Measurements from ENCODE around the gene PPTC7. TPM values are rescaled to one million over a fixed set of nuclear protein-coding genes. Genes with fewer than 3 reads are reported as not detected.

The PPTC7 gene
- total and polyA plus RNA-seq, 2 of the 13 experiments (the other 11 are each of a cell fraction or from before 2014, with no cell fraction given), result 4.8 to 12.3 TPM

DNA sequence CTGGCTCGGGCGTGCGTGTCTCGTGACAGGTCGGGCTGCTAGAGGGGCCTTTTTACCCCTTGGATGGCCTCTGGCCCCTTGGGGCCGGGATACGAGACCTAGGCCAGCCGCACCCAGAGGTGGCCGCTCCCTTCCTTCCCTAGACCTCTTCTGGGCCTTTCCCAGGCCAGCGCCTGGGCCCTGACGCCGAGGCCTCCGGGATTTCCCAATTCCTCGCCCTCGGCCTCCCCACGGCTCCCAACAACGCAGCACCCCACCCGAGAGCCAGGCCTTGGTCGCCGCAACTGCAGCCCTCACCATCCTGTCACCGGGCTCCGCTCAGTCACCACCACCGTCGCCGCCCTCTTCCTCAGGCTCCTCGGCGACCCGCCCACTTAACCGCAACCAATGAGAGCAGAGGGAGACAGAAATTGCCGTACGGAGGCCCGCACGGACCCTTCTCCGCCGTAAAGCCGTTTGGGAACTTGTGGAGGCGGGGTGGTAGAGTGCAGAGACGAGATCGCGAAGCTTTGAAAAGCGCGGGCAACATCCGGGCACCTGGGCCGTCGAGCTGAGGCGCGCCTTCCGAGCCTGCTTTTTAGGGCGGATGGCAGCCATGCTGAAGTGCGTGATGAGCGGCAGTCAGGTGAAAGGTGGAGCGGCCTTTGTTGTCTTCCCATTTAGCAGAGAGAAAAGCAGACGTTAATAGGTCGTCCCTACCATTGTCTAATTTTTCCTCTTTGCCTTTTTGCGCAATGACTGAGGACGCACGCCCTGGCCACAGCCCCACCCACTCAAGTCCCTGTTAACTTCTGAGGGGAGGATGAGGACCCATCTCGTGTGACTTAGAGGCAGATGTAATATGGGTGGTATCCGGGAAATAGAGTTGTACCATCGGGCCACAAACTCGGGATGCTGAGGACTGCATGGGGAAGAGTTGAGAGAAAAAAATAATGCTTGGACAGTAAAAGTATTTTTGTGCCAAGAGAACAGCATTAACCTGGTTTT lies 81.1 kb downstream of the PPTC7 start, which contains the start of the genes RAD9B and VPS29 (continued):
- TF ChIP-seq MEIS2 (CRISPR knock-in tag; IDR thresholded peaks at IDR 0.05) (peak; percentile 85; the same call in 1 of the 2 replicates), ATAD3A (CRISPR knock-in tag; IDR thresholded peaks at IDR 0.05) (no peak), ZBTB3 (CRISPR knock-in tag; IDR thresholded peaks at IDR 0.05; ENCODE audit: borderline replicate concordance, low read depth) (peak; percentile 92; the same call in 1 of the 2 replicates), ONECUT2 (CRISPR knock-in tag; IDR thresholded peaks at IDR 0.05) (no peak), ZNF274 (CRISPR knock-in tag; IDR thresholded peaks at IDR 0.05) (peak; percentile 99), CBX1 (IDR thresholded peaks at IDR 0.05; ENCODE audit: low read depth) (no peak), ZBTB8A (CRISPR knock-in tag; IDR thresholded peaks at IDR 0.05; ENCODE audit: borderline replicate concordance, low read depth) (peak; percentile 89; the same call in 1 of the 2 replicates), ZNF282 (IDR thresholded peaks at IDR 0.05; ENCODE audit: partially characterized antibody) (no peak), NFKBIZ (CRISPR knock-in tag; IDR thresholded peaks at IDR 0.05) (peak; percentile 91), TAF15 (IDR thresholded peaks at IDR 0.05; ENCODE audit: low read depth, low read length, poor library complexity, severe bottlenecking) (peak; percentile 32), POLR2AphosphoS5 (IDR thresholded peaks at IDR 0.05; ENCODE audit: low read depth, low read length) (peak; percentile 89), ZNF510 (CRISPR knock-in tag; IDR thresholded peaks at IDR 0.05; ENCODE audit: low read depth) (peak; percentile 99; the same call in 1 of the 2 replicates), RAD21 (CRISPR knock-in tag; IDR thresholded peaks at IDR 0.05) (no peak), RBFOX2 (IDR thresholded peaks at IDR 0.05; ENCODE audit: low read depth, low read length) (peak; percentile 96), NR2F2 (IDR thresholded peaks at IDR 0.05; ENCODE audit: borderline replicate concordance, low read depth) (peak; percentile 33; the same call in 1 of the 2 replicates), ZNF577 (CRISPR knock-in tag; IDR thresholded peaks at IDR 0.05; ENCODE audit: borderline replicate concordance, low read depth) (0 out of 2 replicates have a peak, but pooled peaks have one; percentile 34), PRMT3 (CRISPR knock-in tag; IDR thresholded peaks at IDR 0.05; ENCODE audit: borderline replicate concordance, low read depth) (peak; percentile 98), MED1 (CRISPR knock-in tag; IDR thresholded peaks at IDR 0.05) (no peak; the same call in none of the 2 replicates), KLF12 (CRISPR knock-in tag; IDR thresholded peaks at IDR 0.05; ENCODE audit: borderline replicate concordance) (peak; percentile 87), CHCHD3 (CRISPR knock-in tag; IDR thresholded peaks at IDR 0.05) (peak; percentile 97), EHMT2 (IDR thresholded peaks at IDR 0.05; ENCODE audit: borderline replicate concordance, low read depth, low read length) (peak; percentile 60; the same call in 1 of the 2 replicates), ZNF558 (CRISPR knock-in tag; IDR thresholded peaks at IDR 0.05; ENCODE audit: borderline replicate concordance) (peak; percentile 96; the same call in 1 of the 2 replicates), PLRG1 (conservative IDR thresholded peaks at IDR 0.05) (no peak), SMC3 (IDR thresholded peaks at IDR 0.05; ENCODE audit: low read length) (no peak)
- TF ChIP-seq, protein P1, sequence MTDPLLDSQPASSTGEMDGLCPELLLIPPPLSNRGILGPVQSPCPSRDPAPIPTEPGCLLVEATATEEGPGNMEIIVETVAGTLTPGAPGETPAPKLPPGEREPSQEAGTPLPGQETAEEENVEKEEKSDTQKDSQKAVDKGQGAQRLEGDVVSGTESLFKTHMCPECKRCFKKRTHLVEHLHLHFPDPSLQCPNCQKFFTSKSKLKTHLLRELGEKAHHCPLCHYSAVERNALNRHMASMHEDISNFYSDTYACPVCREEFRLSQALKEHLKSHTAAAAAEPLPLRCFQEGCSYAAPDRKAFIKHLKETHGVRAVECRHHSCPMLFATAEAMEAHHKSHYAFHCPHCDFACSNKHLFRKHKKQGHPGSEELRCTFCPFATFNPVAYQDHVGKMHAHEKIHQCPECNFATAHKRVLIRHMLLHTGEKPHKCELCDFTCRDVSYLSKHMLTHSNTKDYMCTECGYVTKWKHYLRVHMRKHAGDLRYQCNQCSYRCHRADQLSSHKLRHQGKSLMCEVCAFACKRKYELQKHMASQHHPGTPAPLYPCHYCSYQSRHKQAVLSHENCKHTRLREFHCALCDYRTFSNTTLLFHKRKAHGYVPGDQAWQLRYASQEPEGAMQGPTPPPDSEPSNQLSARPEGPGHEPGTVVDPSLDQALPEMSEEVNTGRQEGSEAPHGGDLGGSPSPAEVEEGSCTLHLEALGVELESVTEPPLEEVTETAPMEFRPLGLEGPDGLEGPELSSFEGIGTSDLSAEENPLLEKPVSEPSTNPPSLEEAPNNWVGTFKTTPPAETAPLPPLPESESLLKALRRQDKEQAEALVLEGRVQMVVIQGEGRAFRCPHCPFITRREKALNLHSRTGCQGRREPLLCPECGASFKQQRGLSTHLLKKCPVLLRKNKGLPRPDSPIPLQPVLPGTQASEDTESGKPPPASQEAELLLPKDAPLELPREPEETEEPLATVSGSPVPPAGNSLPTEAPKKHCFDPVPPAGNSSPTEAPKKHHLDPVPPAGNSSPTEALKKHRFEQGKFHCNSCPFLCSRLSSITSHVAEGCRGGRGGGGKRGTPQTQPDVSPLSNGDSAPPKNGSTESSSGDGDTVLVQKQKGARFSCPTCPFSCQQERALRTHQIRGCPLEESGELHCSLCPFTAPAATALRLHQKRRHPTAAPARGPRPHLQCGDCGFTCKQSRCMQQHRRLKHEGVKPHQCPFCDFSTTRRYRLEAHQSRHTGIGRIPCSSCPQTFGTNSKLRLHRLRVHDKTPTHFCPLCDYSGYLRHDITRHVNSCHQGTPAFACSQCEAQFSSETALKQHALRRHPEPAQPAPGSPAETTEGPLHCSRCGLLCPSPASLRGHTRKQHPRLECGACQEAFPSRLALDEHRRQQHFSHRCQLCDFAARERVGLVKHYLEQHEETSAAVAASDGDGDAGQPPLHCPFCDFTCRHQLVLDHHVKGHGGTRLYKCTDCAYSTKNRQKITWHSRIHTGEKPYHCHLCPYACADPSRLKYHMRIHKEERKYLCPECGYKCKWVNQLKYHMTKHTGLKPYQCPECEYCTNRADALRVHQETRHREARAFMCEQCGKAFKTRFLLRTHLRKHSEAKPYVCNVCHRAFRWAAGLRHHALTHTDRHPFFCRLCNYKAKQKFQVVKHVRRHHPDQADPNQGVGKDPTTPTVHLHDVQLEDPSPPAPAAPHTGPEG (CRISPR knock-in tag; IDR thresholded peaks at IDR 0.05), result 0 out of 2 replicates have a peak, but pooled peaks have one; percentile 80
